GM23338 (cell line): ENCODE results near the gene MFF.

Experiments
- CREB1 ChIP-seq: fragments of 250-450 bp; sonication (Bioruptor Pico); IDR thresholded peaks from 2 replicates; pipeline ENCODE4 v1.5.0; 2020; ENCODE audit warnings: low read depth, mild to moderate bottlenecking, moderate library complexity
- EZH2 ChIP-seq: fragments of 200-600 bp; sonication (generic); IDR thresholded peaks from one replicate; pipeline ENCODE4 v1.8.0; 2017; ENCODE audit warnings: antibody characterized with exemption, mild to moderate bottlenecking, low read depth; ENCODE audit not compliant: unreplicated experiment
- EZH2phosphoT487 ChIP-seq: fragments of 200-600 bp; sonication (generic); IDR thresholded peaks from one replicate; pipeline ENCODE4 v1.8.1; 2018; ENCODE audit warnings: antibody characterized with exemption; ENCODE audit not compliant: unreplicated experiment
- POLR2AphosphoS5 ChIP-seq: IDR thresholded peaks from 2 replicates; pipeline ENCODE4 v1.6.1; 2016; ENCODE audit warnings: antibody characterized with exemption, low read depth
- ZNF114 ChIP-seq: fragments of 250-450 bp; sonication (Bioruptor Pico); IDR thresholded peaks from 2 replicates; pipeline ENCODE4 v1.5.0; 2020; ENCODE audit warnings: mild to moderate bottlenecking, moderate library complexity
- TF ChIP-seq, protein P1 (sequence below), 2 experiments: fragments of 200-600 bp in 1 of 2; sonication (generic) in 1 of 2; conservative IDR thresholded peaks; 2 replicates each; pipeline versions ENCODE4 v1.5.1 to v1.6.1; 2016 to 2017; ENCODE audit warnings: antibody characterized with exemption in 2 of 2, low read depth in 2 of 2, mild to moderate bottlenecking in 2 of 2, moderate library complexity in 1 of 2
- TF ChIP-seq, protein P2 (sequence below): IDR thresholded peaks from one replicate; pipeline ENCODE4 v1.6.1; 2018; ENCODE audit warnings: antibody characterized with exemption; ENCODE audit not compliant: unreplicated experiment
- TF ChIP-seq, protein P3 (sequence below): IDR thresholded peaks from 2 replicates; pipeline ENCODE4 v1.6.1; 2016; ENCODE audit warnings: antibody characterized with exemption

DNA sequence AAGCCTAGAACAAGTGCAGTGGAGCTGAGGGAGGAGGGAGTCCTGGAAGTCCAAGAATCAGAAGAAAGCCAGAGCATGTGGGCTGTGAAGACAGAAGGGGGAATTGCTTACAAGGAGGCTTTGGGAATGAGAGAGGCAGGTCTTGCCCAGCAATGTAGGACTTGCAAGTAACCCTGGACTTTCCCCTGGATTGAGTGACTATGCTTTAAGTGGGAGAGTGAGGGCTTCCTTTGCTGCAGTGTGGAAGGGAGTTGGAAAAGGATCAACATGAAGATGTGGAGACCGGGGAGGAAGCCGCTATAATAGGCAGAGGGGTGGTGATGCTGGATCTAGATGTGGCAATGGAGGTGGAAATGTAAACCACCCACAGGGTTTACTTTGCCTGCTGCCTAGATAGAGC, 76.5 kb downstream of the MFF start:
- no peak for TF ChIP-seq EZH2
- TF ChIP-seq, protein P1, sequence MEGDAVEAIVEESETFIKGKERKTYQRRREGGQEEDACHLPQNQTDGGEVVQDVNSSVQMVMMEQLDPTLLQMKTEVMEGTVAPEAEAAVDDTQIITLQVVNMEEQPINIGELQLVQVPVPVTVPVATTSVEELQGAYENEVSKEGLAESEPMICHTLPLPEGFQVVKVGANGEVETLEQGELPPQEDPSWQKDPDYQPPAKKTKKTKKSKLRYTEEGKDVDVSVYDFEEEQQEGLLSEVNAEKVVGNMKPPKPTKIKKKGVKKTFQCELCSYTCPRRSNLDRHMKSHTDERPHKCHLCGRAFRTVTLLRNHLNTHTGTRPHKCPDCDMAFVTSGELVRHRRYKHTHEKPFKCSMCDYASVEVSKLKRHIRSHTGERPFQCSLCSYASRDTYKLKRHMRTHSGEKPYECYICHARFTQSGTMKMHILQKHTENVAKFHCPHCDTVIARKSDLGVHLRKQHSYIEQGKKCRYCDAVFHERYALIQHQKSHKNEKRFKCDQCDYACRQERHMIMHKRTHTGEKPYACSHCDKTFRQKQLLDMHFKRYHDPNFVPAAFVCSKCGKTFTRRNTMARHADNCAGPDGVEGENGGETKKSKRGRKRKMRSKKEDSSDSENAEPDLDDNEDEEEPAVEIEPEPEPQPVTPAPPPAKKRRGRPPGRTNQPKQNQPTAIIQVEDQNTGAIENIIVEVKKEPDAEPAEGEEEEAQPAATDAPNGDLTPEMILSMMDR (conservative IDR thresholded peaks at IDR 0.05; ENCODE audit: low read depth in 2 of 2), result no peak
- no peak for TF ChIP-seq EZH2phosphoT487
- no peak for TF ChIP-seq ZNF114 (CRISPR knock-in tag)
- TF ChIP-seq, protein P2, sequence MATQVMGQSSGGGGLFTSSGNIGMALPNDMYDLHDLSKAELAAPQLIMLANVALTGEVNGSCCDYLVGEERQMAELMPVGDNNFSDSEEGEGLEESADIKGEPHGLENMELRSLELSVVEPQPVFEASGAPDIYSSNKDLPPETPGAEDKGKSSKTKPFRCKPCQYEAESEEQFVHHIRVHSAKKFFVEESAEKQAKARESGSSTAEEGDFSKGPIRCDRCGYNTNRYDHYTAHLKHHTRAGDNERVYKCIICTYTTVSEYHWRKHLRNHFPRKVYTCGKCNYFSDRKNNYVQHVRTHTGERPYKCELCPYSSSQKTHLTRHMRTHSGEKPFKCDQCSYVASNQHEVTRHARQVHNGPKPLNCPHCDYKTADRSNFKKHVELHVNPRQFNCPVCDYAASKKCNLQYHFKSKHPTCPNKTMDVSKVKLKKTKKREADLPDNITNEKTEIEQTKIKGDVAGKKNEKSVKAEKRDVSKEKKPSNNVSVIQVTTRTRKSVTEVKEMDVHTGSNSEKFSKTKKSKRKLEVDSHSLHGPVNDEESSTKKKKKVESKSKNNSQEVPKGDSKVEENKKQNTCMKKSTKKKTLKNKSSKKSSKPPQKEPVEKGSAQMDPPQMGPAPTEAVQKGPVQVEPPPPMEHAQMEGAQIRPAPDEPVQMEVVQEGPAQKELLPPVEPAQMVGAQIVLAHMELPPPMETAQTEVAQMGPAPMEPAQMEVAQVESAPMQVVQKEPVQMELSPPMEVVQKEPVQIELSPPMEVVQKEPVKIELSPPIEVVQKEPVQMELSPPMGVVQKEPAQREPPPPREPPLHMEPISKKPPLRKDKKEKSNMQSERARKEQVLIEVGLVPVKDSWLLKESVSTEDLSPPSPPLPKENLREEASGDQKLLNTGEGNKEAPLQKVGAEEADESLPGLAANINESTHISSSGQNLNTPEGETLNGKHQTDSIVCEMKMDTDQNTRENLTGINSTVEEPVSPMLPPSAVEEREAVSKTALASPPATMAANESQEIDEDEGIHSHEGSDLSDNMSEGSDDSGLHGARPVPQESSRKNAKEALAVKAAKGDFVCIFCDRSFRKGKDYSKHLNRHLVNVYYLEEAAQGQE, result no peak
- TF ChIP-seq POLR2AphosphoS5, result no peak
- no peak for TF ChIP-seq CREB1 (CRISPR knock-in tag)
- TF ChIP-seq, protein P3, sequence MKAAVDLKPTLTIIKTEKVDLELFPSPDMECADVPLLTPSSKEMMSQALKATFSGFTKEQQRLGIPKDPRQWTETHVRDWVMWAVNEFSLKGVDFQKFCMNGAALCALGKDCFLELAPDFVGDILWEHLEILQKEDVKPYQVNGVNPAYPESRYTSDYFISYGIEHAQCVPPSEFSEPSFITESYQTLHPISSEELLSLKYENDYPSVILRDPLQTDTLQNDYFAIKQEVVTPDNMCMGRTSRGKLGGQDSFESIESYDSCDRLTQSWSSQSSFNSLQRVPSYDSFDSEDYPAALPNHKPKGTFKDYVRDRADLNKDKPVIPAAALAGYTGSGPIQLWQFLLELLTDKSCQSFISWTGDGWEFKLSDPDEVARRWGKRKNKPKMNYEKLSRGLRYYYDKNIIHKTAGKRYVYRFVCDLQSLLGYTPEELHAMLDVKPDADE, result no peak
